Colonic mucosa (tissue), 4 donors: ENCODE measurements around the gene DTX3L. TPM values are rescaled to one million over a fixed set of nuclear protein-coding genes. Genes with fewer than 3 reads are reported as not detected.

ENCODE experiments used
- DNase-seq: peaks from one replicate; pipeline ENCODE4 v3.0.0-alpha.2; 2020
- H3K27ac ChIP-seq: fragments of 200-600 bp; one replicate; pipeline ENCODE4 v1.8.0; 2021
- H3K27me3 ChIP-seq: fragments of 200-600 bp; one replicate; pipeline ENCODE4 v1.8.0; 2021
- H3K36me3 ChIP-seq: fragments of 200-600 bp; one replicate; pipeline ENCODE4 v1.8.0; 2021
- H3K4me1 ChIP-seq: fragments of 200-600 bp; one replicate; pipeline ENCODE4 v1.8.0; 2021; ENCODE audit warnings: mild to moderate bottlenecking
- H3K4me3 ChIP-seq: fragments of 200-600 bp; one replicate; pipeline ENCODE4 v1.8.0; 2021
- H3K9ac ChIP-seq, 2 donors: one replicate each; pipeline ENCODE4 v1.7.0; 2013; ENCODE audit warnings: control low read depth in 2 of 2, low read depth in 2 of 2, low read length in 2 of 2
- H3K9me3 ChIP-seq: fragments of 200-600 bp; one replicate; pipeline ENCODE4 v1.8.0; 2021
- CTCF ChIP-seq: fragments of 200-600 bp; IDR thresholded peaks from one replicate; pipeline ENCODE4 v1.8.0; 2022; ENCODE audit warnings: antibody characterized with exemption, mild to moderate bottlenecking
- intact Hi-C: fragments of 100-400 bp; cut with DNase I; formaldehyde crosslinking; loops from one replicate; pipeline ENCODE4 v1.14.1; 2022
- total RNA-seq, 2 donors: library from RNA; stranded (reverse); fragmentation: NEBNext Ultra II Directional in 1 of 2; extraction: Animal tissue kit (Norgen Biotek cat#: 25700) in 1 of 2; gene quantifications; one replicate each; pipeline ENCODE4 v1.2.1, GENCODE V29; 2021
- donor health status: healthy.
- donor health status: DM: no; HTN: no; CAD: no.
- donor health status: DM: no; HTN: no; CAD: no.

The DTX3L gene
- total RNA-seq, 2 donors from 2014 or later: 44.0 to 46.4 TPM

GRCh38 chr3:122612696-122613095, 48.6 kb downstream of the DTX3L start:
- DNase-seq: no peak
- Histone ChIP-seq H3K9me3 (no peaks in the 10 kb centered on the region), H3K4me3 (no peak overlapping the region), H3K36me3 (no peaks in the 10 kb centered on the region), H3K4me1 (no peaks in the 10 kb centered on the region), H3K27ac (no peak overlapping the region), H3K9ac (no peak overlapping the region), H3K27me3 (no peaks in the 10 kb centered on the region)
- no peak for TF ChIP-seq CTCF
- intact Hi-C loops: no loop called here

GRCh38 chr3:122615303-122615702, 51.2 kb downstream of the DTX3L start:
- H3K27ac ChIP-seq: no peak overlapping the region
- no peaks in the 10 kb centered on the region for H3K27me3 ChIP-seq
- H3K4me1 ChIP-seq: no peaks in the 10 kb centered on the region
- no peak overlapping the region for H3K4me3 ChIP-seq
- no peaks in the 10 kb centered on the region for H3K36me3 ChIP-seq
- no peak for DNase-seq
- H3K9ac ChIP-seq: no peak overlapping the region
- intact Hi-C loops: no loop called here
- H3K9me3 ChIP-seq: no peaks in the 10 kb centered on the region
- TF ChIP-seq CTCF: no peak

GRCh38 chr3:122618614-122619013, 54.5 kb downstream of the DTX3L start:
- Histone ChIP-seq H3K36me3 (no peaks in the 10 kb centered on the region), H3K4me1 (no peaks in the 10 kb centered on the region), H3K27me3 (no peaks in the 10 kb centered on the region), H3K9ac (no peak overlapping the region), H3K4me3 (no peak overlapping the region), H3K9me3 (no peaks in the 10 kb centered on the region), H3K27ac (no peak overlapping the region)
- DNase-seq: no peak
- intact Hi-C loops: no loop called here
- TF ChIP-seq CTCF: no peak

- no peak for DNase-seq
- no peak overlapping the region for H3K27ac ChIP-seq
- no peaks in the 10 kb centered on the region for H3K4me1 ChIP-seq
- H3K9ac ChIP-seq: no peak overlapping the region
- no peaks in the 10 kb centered on the region for H3K9me3 ChIP-seq
- intact Hi-C loops: no loop called here
- TF ChIP-seq CTCF: no peak
- no peaks in the 10 kb centered on the region for H3K27me3 ChIP-seq
- no peak overlapping the region for H3K4me3 ChIP-seq
- no peaks in the 10 kb centered on the region for H3K36me3 ChIP-seq
Measured at GRCh38 chr3:122619040-122619439, 54.9 kb downstream of the DTX3L start.

GRCh38 chr3:122620399-122620798, 56.3 kb downstream of the DTX3L start:
- no peak overlapping the region for H3K4me3 ChIP-seq
- no peaks in the 10 kb centered on the region for H3K27me3 ChIP-seq
- TF ChIP-seq CTCF: no peak
- no peak overlapping the region for H3K27ac ChIP-seq
- H3K36me3 ChIP-seq: no peaks in the 10 kb centered on the region
- H3K4me1 ChIP-seq: no peaks in the 10 kb centered on the region
- no peak overlapping the region for H3K9ac ChIP-seq
- intact Hi-C loops: no loop called here
- DNase-seq: no peak
- H3K9me3 ChIP-seq: no peaks in the 10 kb centered on the region

GRCh38 chr3:122621112-122621511, 57.0 kb downstream of the DTX3L start:
- Histone ChIP-seq H3K4me1 (no peaks in the 10 kb centered on the region), H3K4me3 (no peak overlapping the region), H3K36me3 (no peaks in the 10 kb centered on the region), H3K27ac (no peak overlapping the region), H3K9me3 (no peaks in the 10 kb centered on the region), H3K9ac (no peak overlapping the region), H3K27me3 (no peaks in the 10 kb centered on the region)
- no peak for DNase-seq
- no peak for TF ChIP-seq CTCF
- intact Hi-C loops: no loop called here
